GM12801 (cell line): ENCODE results near the gene TSEN54.

Experiments used
- CTCF ChIP-seq: IDR thresholded peaks from one replicate; pipeline ENCODE4 v1.5.1; 2011; ENCODE audit warnings: control low read depth; ENCODE audit not compliant: insufficient read length; ENCODE audit errors: extremely low read depth

TSEN54 gene

GRCh38 chr17:75512926-75513640 lies 3.2 kb upstream of the TSEN54 start:
- TF ChIP-seq CTCF, result no peak

- TF ChIP-seq CTCF, result no peak
Measured at GRCh38 chr17:75513641-75514000, 2.7 kb upstream of the TSEN54 start.

DNA sequence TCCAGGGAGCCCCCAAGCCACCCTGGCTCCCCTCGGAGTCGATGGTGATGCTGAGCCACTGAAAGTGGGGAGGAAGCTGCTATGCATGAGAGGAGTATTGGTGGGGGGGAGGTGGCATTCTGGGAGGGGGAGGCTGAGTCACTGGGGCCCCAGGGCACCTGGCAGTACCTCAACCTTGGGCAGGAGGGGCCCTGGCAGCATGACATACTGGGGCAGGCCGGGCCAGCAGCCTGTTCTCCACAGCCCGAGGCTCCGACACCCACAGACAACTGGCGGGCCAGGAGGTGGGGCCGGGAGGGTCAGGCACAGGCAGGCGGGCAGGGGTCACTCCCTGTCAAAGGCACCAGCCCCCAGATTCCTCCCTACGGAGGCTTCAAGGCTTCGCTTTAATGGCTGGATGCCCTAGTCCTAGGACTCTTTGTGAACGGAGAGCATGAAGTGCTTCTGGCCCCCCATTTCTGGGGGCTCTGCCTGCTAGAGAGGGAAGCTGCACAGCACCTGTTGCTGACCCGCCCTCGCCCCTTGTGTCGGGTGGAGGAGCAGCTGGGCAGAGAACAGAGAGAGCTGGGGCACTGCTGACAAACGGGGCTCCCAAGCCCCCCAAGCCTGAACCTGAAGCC lies 1.9 kb upstream of the TSEN54 start:
- no peak for TF ChIP-seq CTCF

GRCh38 chr17:75514919-75515495 lies 1.3 kb upstream of the TSEN54 start:
- no peak for TF ChIP-seq CTCF

- peak; percentile 12 for TF ChIP-seq CTCF
Measured at GRCh38 chr17:75515496-75516254, 653 bp upstream of the TSEN54 start, which contains the start of gene CASKIN2. Gene CASKIN2 (minus strand): TSS chr17:75515537. CDS start chr17:75513804, 1,733 bp downstream.

DNA sequence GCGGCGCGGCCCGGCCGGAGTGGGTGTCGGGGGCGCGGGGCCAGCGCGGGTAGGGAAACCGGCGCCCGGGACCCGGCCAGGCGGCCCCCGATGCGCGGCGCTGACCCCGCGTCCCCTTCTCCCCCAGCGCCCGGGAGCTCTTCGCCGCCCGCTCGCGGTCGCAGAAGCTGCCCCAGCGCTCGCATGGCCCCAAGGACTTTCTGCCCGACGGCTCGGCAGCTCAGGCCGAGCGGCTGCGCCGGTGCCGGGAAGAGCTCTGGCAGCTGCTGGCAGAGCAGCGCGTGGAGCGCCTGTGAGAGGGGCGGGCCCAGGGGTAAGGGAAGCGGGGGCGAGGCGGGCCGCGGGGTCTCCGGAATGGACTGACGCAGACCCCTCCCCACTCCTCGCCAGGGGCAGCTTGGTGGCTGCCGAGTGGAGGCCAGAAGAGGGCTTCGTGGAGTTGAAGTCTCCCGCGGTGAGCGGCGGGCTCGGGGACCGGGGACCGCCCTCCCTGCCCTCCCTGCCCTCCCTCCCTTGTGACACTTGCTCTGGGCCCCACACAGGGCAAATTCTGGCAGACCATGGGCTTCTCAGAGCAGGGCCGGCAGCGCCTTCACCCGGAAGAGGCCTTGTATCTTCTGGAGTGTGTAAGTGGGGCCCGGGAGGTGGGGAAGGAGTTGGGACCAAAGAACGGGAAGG lies 430 bp downstream of the TSEN54 start:
- TF ChIP-seq CTCF, result no peak
